A549 treated with Mapracorat at 1 μM for 4 hours (cell line): ENCODE results near the gene CCT3. TPM values are rescaled to one million over a fixed set of nuclear protein-coding genes. Genes with fewer than 3 reads are reported as not detected.

Experiments used
- total RNA-seq: library from RNA; stranded (reverse); fragments of 200-300 nt; extraction: Qiagen RNA extraction; gene quantifications from 5 replicates; pipeline ENCODE4 v1.2.3, GENCODE V29; 2022

The CCT3 gene
- 382 to 400 TPM (median 397 TPM) in 5 replicates for total RNA-seq

GRCh38 chr1:156338180-156338976 lies at the start of gene CCT3, which contains the start of gene TSACC:
Gene CCT3, minus strand, starts transcription at chr1:156338292. Its CDS starts 108 bp downstream, at chr1:156338184.
Gene TSACC, plus strand, starts transcription at chr1:156338526. Its CDS starts 1,232 bp downstream, at chr1:156339758.

GRCh38 chr1:156368889-156369684 lies 31.0 kb upstream of the CCT3 start, which contains the start of gene RHBG:
Gene RHBG, plus strand, starts transcription at chr1:156369211. Its CDS starts 39 bp downstream, at chr1:156369250.

GRCh38 chr1:156298852-156299357 lies 39.2 kb downstream of the CCT3 start, which contains the start of gene VHLL:
Gene VHLL, minus strand, starts transcription at chr1:156299307. Its CDS starts 118 bp downstream, at chr1:156299189.

GRCh38 chr1:156295391-156295947 lies 42.6 kb downstream of the CCT3 start, which contains the start of gene GLMP:
Gene GLMP, minus strand, starts transcription at chr1:156295679. Its CDS starts 34 bp downstream, at chr1:156295645.

GRCh38 chr1:156284112-156284511 lies 54.0 kb downstream of the CCT3 start, which contains the start of gene TMEM79:
Gene TMEM79, plus strand, starts transcription at chr1:156284325. Its CDS starts 902 bp downstream, at chr1:156285227.

GRCh38 chr1:156282479-156283222 lies 55.4 kb downstream of the CCT3 start, which contains the start of gene SMG5:
Gene SMG5, minus strand, starts transcription at chr1:156282825. Its CDS starts 145 bp downstream, at chr1:156282680.

Other genes with a start within 250 kb of the CCT3 start
- 612 to 781 TPM (median 765 TPM) in 5 replicates for gene LMNA, start 223.6 kb downstream of the CCT3 start, total RNA-seq
- 0.33 to 0.43 TPM (median 0.38 TPM) in 5 replicates for gene SEMA4A, start 184.7 kb downstream of the CCT3 start, total RNA-seq
- 26.2 to 30.0 TPM (median 26.7 TPM) in 5 replicates for gene SLC25A44, start 144.2 kb downstream of the CCT3 start, total RNA-seq
- gene PMF1, start 125.3 kb downstream of the CCT3 start, total RNA-seq, result 57.1 to 65.8 TPM (median 61.8 TPM) in 5 replicates
- 0.21 to 0.33 TPM (median 0.25 TPM) in 3 of 5 replicates, not detected in the others for gene BGLAP, start 96.1 kb downstream of the CCT3 start, total RNA-seq
- gene PAQR6, start 90.2 kb downstream of the CCT3 start, total RNA-seq, result 3.3 to 5.1 TPM (median 4.0 TPM) in 5 replicates
- 36.8 to 46.7 TPM (median 46.0 TPM) in 5 replicates for gene SMG5, start 55.5 kb downstream of the CCT3 start, total RNA-seq
- 5.9 to 8.2 TPM (median 7.5 TPM) in 5 replicates for gene TMEM79, start 54.0 kb downstream of the CCT3 start, total RNA-seq
- 35.4 to 49.9 TPM (median 47.7 TPM) in 5 replicates for gene GLMP, start 42.6 kb downstream of the CCT3 start, total RNA-seq
- not detected in 5 replicates for gene VHLL, start 39.0 kb downstream of the CCT3 start, total RNA-seq
- 1.6 to 3.4 TPM (median 2.1 TPM) in 5 replicates for gene TSACC, start 234 bp upstream of the CCT3 start, total RNA-seq
- gene RHBG, start 30.9 kb upstream of the CCT3 start, total RNA-seq, result not detected in 5 replicates
- gene MEF2D, start 162.5 kb upstream of the CCT3 start, total RNA-seq, result 20.7 to 34.8 TPM (median 28.4 TPM) in 5 replicates
- 12.6 to 20.8 TPM (median 17.0 TPM) in 5 replicates for gene IQGAP3, start 234.3 kb upstream of the CCT3 start, total RNA-seq
- gene TTC24, start 241.4 kb upstream of the CCT3 start, total RNA-seq, result not detected in 5 replicates